Gastrocnemius medialis (tissue), 4 donors: ENCODE measurements around the gene TRAPPC2. TPM values are rescaled to one million over a fixed set of nuclear protein-coding genes. Genes with fewer than 3 reads are reported as not detected.

Experiments used
- ATAC-seq, 2 donors: fragments of 150-250 bp; one replicate each; pipeline ENCODE4 v1.9.1; 2016
- DNase-seq, 2 donors: peaks; one replicate each; pipeline ENCODE4 v3.0.0-alpha.2; 2019
- H3K27ac ChIP-seq, 4 donors: fragments of 200-600 bp; sonication (generic); 1 replicate in 1 of 4; 2 replicates in 3 of 4; pipeline ENCODE4 v1.5.1; 2016 to 2018; ENCODE audit warnings: mild to moderate bottlenecking in 2 of 4, moderate library complexity in 1 of 4
- H3K27me3 ChIP-seq, 3 donors: fragments of 200-600 bp; sonication (generic) in 2 of 3; 1 replicate in 1 of 3; 2 replicates in 2 of 3; pipeline versions ENCODE4 v1.5.1 to v1.6.0; 2016 to 2019; ENCODE audit warnings: mild to moderate bottlenecking in 1 of 3, moderate library complexity in 1 of 3
- H3K36me3 ChIP-seq, 2 donors: fragments of 200-600 bp; sonication (generic) in 1 of 2; one replicate each; pipeline ENCODE4 v1.5.1; 2017 to 2018
- H3K4me1 ChIP-seq, 2 donors: fragments of 200-600 bp; sonication (generic) in 1 of 2; one replicate each; pipeline ENCODE4 v1.5.1; 2016 to 2017; ENCODE audit warnings: mild to moderate bottlenecking in 2 of 2
- H3K4me3 ChIP-seq, 4 donors: fragments of 200-600 bp; sonication (generic) in 3 of 4; 1 replicate in 1 of 4; 2 replicates in 3 of 4; pipeline ENCODE4 v1.5.1; 2016 to 2019; ENCODE audit warnings: mild to moderate bottlenecking in 2 of 4
- H3K9me3 ChIP-seq, 3 donors: fragments of 200-600 bp; sonication (generic) in 2 of 3; 1 replicate in 1 of 3; 2 replicates in 2 of 3; pipeline ENCODE4 v1.5.1; 2016 to 2019
- POLR2A ChIP-seq, 2 donors: fragments of 450-650 bp; IDR thresholded peaks; one replicate each; pipeline ENCODE4 v1.6.1; 2017; ENCODE audit warnings: antibody characterized with exemption in 2 of 2, mild to moderate bottlenecking in 2 of 2, moderate library complexity in 2 of 2
- in situ Hi-C, 4 donors: fragments of 200-750 bp; cut with MboI; loops; one replicate each; pipeline versions ENCODE4 v1.15.0 to v1.8.0; 2017; ENCODE audit warnings: low sequenced_read_pairs in 4 of 4
- intact Hi-C: fragments of 100-400 bp; cut with DNase I; formaldehyde crosslinking; loops from one replicate; pipeline ENCODE4 v1.15.1; 2023; ENCODE audit warnings: low total_unique reads
- total RNA-seq, 4 donors: library from RNA; depleted of rRNA; stranded (reverse); fragments of >200 nt; gene quantifications; one replicate each; pipeline versions ENCODE4 v1.1.0 to v1.2.3, GENCODE V29; 2016
- TF ChIP-seq, protein P1 (sequence below), 5 experiments: fragments of 450-650 bp in 3 of 5; fragments of 200-600 bp in 2 of 5; sonication (generic) in 2 of 5; IDR thresholded peaks in 4 of 5; conservative IDR thresholded peaks in 1 of 5; 1 replicate in 4 of 5; 2 replicates in 1 of 5; pipeline ENCODE4 v1.5.1; 2016 to 2019; ENCODE audit warnings: antibody characterized with exemption in 5 of 5, mild to moderate bottlenecking in 3 of 5, moderate library complexity in 3 of 5

The TRAPPC2 gene
- total RNA-seq, 4 donors from 2014 or later, result 1.4 to 4.3 (median 2.9) TPM

GRCh38 chrX:13721371-13721770 lies 13.0 kb downstream of the TRAPPC2 start:
- peaks cover 9 to 13% of the 10 kb centered on the region in 2 donors for H3K4me1 ChIP-seq
- DNase-seq (no peak), ATAC-seq (no peak)
- H3K9me3 ChIP-seq, result no peaks in the 10 kb centered on the region
- no peak for TF ChIP-seq POLR2A (IDR thresholded peaks at IDR 0.05)
- TF ChIP-seq, protein P1, sequence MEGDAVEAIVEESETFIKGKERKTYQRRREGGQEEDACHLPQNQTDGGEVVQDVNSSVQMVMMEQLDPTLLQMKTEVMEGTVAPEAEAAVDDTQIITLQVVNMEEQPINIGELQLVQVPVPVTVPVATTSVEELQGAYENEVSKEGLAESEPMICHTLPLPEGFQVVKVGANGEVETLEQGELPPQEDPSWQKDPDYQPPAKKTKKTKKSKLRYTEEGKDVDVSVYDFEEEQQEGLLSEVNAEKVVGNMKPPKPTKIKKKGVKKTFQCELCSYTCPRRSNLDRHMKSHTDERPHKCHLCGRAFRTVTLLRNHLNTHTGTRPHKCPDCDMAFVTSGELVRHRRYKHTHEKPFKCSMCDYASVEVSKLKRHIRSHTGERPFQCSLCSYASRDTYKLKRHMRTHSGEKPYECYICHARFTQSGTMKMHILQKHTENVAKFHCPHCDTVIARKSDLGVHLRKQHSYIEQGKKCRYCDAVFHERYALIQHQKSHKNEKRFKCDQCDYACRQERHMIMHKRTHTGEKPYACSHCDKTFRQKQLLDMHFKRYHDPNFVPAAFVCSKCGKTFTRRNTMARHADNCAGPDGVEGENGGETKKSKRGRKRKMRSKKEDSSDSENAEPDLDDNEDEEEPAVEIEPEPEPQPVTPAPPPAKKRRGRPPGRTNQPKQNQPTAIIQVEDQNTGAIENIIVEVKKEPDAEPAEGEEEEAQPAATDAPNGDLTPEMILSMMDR (IDR thresholded peaks at IDR 0.05 in 4 of 5, conservative IDR thresholded peaks at IDR 0.05 in 1 of 5), result no peak
- H3K27me3 ChIP-seq, result no peaks in the 10 kb centered on the region
- H3K36me3 ChIP-seq, result no peaks in the 10 kb centered on the region
- intact Hi-C loops, result loop anchor here (10.0 kb wide), 1 partner anchor 1753 kb away; no protein-coding TSS in a partner anchor
- H3K4me3 ChIP-seq, result no peak overlapping the region
- peak overlapping the region; percentile 64 to 74 (median 72) for H3K27ac ChIP-seq
- in situ Hi-C loops, result no loop called here

DNA sequence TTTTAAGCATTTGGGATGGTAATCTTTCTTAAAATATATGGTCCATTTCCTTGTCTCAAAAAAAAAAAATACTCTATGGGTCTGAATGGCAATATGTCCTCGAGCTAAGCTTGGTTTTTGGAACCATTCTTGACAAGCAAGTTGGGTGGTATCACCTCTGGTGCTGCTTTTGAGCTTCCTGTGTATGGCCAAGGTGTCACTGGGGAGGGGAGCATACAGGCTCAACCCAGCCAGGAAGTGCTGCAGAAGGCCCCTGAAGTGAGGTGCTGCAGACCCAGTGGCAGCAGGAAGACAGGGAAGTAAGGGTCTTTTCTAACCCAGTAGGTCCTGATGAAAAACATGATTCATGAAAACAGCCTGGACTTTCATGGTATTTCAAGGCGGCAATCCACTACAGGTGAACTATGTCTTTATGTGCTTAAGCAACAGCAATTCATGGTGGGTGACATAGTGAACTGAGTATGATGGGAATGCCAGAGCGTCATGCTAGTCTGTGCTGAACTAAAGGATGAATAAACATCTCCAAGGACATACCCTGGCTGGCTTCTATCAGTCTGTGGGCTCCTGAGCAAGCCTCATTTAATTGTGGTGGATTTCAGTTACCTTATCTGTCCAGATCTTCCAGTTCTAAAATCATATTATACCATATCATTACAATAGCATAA lies 15.1 kb downstream of the TRAPPC2 start:
- Histone ChIP-seq H3K4me3 (no peak overlapping the region), H3K27ac (peak overlapping the region in 3 of 4 donors; percentile 40 to 74 (median 49)), H3K9me3 (no peaks in the 10 kb centered on the region), H3K36me3 (no peaks in the 10 kb centered on the region), H3K4me1 (peaks cover 9 to 13% of the 10 kb centered on the region in 2 donors), H3K27me3 (no peaks in the 10 kb centered on the region)
- TF ChIP-seq, protein P1 (IDR thresholded peaks at IDR 0.05 in 4 of 5, conservative IDR thresholded peaks at IDR 0.05 in 1 of 5), result no peak
- no peak for TF ChIP-seq POLR2A (IDR thresholded peaks at IDR 0.05)
- intact Hi-C loops, result loop anchor here (2.0 kb wide), 1 partner anchor 27 kb away; no protein-coding TSS in a partner anchor
- DNase-seq (no peak), ATAC-seq (peak in 1 of 2 donors; percentile 55)
- in situ Hi-C loops, result no loop called here

DNA sequence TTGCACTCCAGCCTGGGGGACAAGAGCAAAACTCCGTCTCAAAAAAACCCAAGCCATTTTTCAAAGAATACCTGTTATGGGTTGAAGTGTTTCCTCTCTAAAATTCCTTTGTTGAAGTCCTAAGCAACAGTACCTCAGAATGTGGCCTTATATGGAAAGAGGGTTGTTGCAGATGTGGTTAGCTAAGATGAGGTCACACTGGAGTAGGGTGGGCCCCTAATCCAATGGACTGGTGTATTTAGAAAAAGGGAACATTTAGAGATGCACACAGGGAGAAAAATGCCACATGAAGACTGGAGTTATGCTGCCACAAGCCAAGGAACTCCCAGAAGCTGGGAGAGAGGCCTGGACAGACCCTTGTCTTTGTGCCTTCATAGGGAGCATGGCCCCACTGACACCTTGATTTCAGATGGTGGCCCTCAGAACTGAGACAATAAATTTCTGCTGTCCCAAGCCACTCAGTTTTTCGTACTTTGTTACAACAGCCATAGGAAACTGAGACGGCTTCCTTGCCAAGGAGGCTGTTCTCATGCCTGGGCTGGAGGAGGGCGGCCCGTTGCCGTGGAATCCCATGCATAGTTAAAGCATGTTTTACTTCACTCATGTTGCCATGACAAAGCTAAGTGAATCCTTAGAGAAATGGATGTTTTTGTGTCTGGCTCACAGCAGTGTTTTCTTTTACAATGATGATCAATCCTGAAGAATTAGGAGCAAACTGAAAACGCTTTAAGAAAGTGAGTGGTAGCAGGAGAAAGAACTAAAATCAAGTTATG lies 16.5 kb downstream of the TRAPPC2 start:
- peaks cover 9 to 13% of the 10 kb centered on the region in 2 donors for H3K4me1 ChIP-seq
- no peaks in the 10 kb centered on the region for H3K36me3 ChIP-seq
- no peaks in the 10 kb centered on the region for H3K27me3 ChIP-seq
- intact Hi-C loops, result loop anchor here (2.0 kb wide), 1 partner anchor 25 kb away; no protein-coding TSS in a partner anchor
- TF ChIP-seq, protein P1 (IDR thresholded peaks at IDR 0.05 in 4 of 5, conservative IDR thresholded peaks at IDR 0.05 in 1 of 5), result no peak
- TF ChIP-seq POLR2A (IDR thresholded peaks at IDR 0.05), result no peak
- peak overlapping the region in 3 of 4 donors; percentile 35 to 46 (median 43) for H3K27ac ChIP-seq
- DNase-seq (no peak), ATAC-seq (no peak)
- H3K9me3 ChIP-seq, result no peaks in the 10 kb centered on the region
- in situ Hi-C loops, result no loop called here
- H3K4me3 ChIP-seq, result no peak overlapping the region

- Histone ChIP-seq H3K4me3 (no peak overlapping the region), H3K9me3 (no peaks in the 10 kb centered on the region), H3K36me3 (no peaks in the 10 kb centered on the region), H3K27me3 (no peaks in the 10 kb centered on the region), H3K4me1 (peaks cover 5 to 9% of the 10 kb centered on the region in 2 donors), H3K27ac (no peak overlapping the region)
- intact Hi-C loops, result no loop called here
- DNase-seq (no peak), ATAC-seq (no peak)
- no peak for TF ChIP-seq POLR2A (IDR thresholded peaks at IDR 0.05)
- TF ChIP-seq, protein P1 (IDR thresholded peaks at IDR 0.05 in 4 of 5, conservative IDR thresholded peaks at IDR 0.05 in 1 of 5), result no peak
- in situ Hi-C loops, result no loop called here
These were observed 17.5 kb downstream of the TRAPPC2 start for GRCh38 chrX:13716905-13717304.
